ENCODE results near the gene COX8C.

Gene COX8C, protein sequence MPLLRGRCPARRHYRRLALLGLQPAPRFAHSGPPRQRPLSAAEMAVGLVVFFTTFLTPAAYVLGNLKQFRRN

DNA sequence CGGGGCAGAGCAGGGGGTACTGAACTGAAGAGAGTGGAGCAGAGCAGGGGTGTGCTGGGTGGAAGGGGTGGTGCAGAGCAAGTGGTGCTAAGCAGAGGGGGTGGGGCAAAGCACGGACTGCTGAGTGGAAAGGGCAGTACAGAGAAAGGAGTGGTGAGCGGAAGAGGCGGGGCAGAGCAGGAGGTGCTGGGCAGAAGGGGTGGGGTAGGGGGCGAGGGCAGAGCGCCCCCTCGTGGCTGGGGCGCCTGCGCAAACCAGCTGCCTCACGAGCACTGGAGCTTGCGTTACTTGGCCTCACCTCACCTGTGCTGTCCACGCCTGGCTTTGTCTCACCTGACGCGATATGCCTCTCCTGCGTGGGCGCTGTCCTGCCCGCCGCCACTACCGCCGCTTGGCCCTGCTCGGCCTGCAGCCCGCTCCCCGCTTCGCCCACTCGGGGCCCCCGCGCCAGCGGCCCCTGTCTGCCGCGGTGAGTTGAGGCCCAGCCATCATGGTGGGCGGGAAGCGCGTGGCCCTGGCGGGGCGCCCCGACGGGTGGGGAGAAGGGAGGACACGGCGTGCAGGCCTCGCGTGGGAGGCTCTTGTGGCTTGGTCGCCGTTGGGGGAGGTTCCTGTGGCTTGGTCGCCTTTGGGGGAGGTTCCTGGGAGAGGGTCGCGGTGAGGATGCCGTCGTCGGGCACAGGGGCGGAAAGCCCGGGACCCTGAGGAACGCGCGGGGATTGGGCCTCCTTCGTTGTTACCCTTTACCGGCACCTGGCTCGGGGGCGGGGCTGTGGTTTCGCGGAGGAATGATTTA is at the start of gene COX8C:
Gene COX8C (plus strand): TSS at position 257 of the 796 bp plus-strand sequence. CDS start 87 bp downstream, at position 344.
- no peak within 1 kb of the TSS for H3K27ac Mint-ChIP-seq
- H3K4me3 Mint-ChIP-seq, result no peak within 1 kb of the TSS
- H3K9me3 Mint-ChIP-seq (ENCODE audit: low read depth), result no peaks in the 10 kb centered on the region
- no peaks in the 10 kb centered on the region for H3K27me3 Mint-ChIP-seq
- no peaks in the 10 kb centered on the region for H3K36me3 Mint-ChIP-seq
- no peaks in the 10 kb centered on the region for H3K4me1 Mint-ChIP-seq (ENCODE audit: low read depth)

DNA sequence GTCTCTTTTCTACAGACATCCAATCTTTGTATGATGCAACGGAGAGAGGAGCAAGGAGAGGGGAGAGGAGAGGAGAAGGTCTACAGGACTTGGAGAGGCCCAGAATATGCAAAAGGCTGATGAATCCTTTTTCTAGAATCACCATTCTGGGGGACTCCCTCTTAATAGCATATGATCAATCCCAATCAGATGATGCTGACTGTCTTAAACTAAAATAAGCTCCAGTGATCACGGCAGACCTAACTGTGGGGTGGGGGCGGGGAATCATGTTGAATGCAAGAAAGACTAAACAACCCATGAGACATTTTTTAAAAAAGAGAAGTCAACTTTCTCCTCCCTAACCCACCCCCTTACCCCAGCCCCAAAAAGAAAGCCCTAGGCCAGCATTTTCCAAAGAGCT is 47.6 kb upstream of the COX8C start:
- H3K4me1 Mint-ChIP-seq (ENCODE audit: low read depth), result peaks cover 18% of the 10 kb centered on the region
- H3K36me3 Mint-ChIP-seq, result peaks cover 3% of the 10 kb centered on the region
- H3K27me3 Mint-ChIP-seq, result no peaks in the 10 kb centered on the region
- no peak overlapping the region for H3K27ac Mint-ChIP-seq
- H3K4me3 Mint-ChIP-seq, result no peak overlapping the region
- no peaks in the 10 kb centered on the region for H3K9me3 Mint-ChIP-seq (ENCODE audit: low read depth)

DNA sequence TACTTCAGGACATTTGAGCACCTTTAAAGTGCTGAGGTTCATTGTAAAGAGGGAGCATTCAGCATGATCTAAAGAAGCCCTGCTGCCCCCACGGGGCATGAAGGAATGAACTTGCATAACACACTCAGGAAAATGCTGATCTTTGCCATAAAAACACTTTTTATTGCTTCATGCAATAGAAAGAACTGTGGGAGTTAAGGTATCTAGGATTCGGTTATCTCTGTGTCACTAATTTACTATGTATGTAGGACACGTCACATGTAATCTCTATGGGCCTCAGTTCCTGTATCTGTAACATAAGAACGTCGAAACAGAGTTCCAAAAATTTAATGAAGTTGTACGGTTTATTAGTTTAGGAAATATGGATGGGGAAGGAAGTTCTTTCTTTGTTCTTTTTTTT is 47.1 kb upstream of the COX8C start:
- Mint-ChIP-seq H3K4me3 (no peak overlapping the region), H3K27ac (no peak overlapping the region), H3K36me3 (peaks cover 3% of the 10 kb centered on the region), H3K9me3 (ENCODE audit: low read depth) (no peaks in the 10 kb centered on the region), H3K27me3 (no peaks in the 10 kb centered on the region), H3K4me1 (ENCODE audit: low read depth) (peaks cover 21% of the 10 kb centered on the region)

DNA sequence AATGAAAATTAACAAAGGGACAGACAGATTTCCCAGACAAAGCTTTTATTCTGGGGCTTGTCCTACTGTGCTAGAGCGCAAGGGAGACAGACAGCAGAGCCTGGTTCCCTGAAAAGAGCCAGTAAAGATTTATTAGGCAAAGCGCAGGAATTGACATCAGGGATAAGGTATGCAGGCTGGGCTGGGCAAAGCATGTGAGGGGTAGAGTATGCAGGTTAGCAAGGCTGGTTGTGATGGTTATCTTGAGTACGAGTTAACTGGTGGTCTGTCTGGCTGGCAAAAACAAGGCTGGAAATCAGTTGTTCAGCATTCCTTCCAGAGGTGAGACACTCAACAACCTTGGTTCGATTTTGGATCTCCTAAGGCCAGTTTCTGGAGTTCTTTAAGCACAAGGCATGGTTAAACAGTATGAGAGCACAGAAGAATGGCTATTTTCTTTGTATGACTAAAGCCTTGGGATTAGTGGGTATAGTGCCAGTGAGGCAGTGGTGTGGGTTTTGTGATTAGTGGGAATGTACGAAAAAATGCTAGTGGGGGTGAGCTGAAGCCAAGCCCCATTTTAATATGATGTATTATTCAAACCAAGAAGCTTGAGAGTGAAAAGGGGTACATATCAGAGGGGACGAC is 45.0 kb upstream of the COX8C start:
- no peak overlapping the region for H3K4me3 Mint-ChIP-seq
- no peaks in the 10 kb centered on the region for H3K36me3 Mint-ChIP-seq
- H3K4me1 Mint-ChIP-seq (ENCODE audit: low read depth), result peaks cover 28% of the 10 kb centered on the region
- no peaks in the 10 kb centered on the region for H3K27me3 Mint-ChIP-seq
- no peak overlapping the region for H3K27ac Mint-ChIP-seq
- no peaks in the 10 kb centered on the region for H3K9me3 Mint-ChIP-seq (ENCODE audit: low read depth)

DNA sequence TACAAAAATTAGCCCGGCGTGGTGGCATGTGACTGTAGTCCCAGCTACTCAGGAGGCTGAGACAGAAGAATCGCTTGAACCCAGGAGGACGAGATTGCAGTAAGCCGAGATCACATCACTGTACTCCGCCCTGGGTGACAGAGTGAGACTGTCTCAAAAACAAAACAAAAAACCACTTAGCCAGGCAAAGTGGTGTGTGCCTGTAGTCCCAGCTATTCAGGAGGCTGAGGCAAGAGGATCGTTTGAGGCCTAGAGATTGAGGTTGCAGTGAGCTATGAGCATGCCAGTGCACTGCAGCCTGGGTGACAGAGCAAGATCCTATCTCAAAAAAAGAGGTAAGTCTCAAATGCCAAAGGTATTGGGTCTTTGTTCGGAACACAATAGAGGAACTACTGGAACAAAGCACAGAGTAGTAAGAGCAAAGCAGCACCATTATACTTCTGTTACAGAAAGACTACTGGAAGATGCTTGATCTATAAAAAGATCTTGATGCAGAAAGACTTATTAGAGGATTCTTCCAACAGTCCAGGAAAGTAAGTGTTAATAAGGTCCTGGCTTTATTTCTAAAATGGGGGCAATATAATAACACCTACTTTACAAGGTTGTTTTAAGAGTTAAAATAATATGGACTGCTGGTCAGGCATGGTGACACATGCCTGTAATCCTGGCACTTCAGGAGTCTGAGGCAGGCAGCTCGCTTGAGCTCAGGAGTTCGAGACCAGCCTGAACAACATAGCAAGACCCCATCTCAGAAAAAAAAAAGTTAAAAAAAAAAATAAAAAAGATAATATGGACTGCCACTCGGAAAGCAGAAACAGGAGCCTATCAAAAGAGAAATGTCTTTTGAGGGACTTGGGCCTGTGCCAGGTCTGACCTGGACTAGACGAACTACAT is 44.0 kb upstream of the COX8C start:
- H3K27me3 Mint-ChIP-seq, result no peaks in the 10 kb centered on the region
- no peaks in the 10 kb centered on the region for H3K36me3 Mint-ChIP-seq
- H3K4me1 Mint-ChIP-seq (ENCODE audit: low read depth), result peaks cover 29% of the 10 kb centered on the region
- H3K4me3 Mint-ChIP-seq, result no peak overlapping the region
- no peak overlapping the region for H3K27ac Mint-ChIP-seq
- no peaks in the 10 kb centered on the region for H3K9me3 Mint-ChIP-seq (ENCODE audit: low read depth)

DNA sequence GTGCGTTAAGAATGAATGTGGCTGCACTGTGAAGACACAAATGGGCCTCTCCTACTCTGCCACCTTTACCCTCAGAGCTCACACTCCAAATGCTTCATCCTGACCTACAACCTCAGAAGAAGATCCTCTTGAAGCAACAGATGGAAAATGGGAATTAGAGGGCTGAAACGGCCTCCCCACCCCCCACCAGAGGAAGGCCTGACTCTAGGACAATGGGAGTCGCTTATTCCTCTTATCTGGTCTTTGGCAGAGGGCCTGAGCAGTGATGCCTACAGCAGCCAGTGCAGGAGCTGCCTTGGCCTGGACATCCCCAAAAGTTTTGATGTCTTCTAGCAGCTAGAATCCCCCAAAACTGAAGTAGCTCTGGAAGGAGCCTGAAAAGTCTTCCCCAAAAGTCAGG is 43.3 kb upstream of the COX8C start:
- Mint-ChIP-seq H3K4me3 (no peak overlapping the region), H3K27me3 (no peaks in the 10 kb centered on the region), H3K4me1 (ENCODE audit: low read depth) (peaks cover 29% of the 10 kb centered on the region), H3K9me3 (ENCODE audit: low read depth) (no peaks in the 10 kb centered on the region), H3K36me3 (peaks cover 3% of the 10 kb centered on the region), H3K27ac (no peak overlapping the region)

DNA sequence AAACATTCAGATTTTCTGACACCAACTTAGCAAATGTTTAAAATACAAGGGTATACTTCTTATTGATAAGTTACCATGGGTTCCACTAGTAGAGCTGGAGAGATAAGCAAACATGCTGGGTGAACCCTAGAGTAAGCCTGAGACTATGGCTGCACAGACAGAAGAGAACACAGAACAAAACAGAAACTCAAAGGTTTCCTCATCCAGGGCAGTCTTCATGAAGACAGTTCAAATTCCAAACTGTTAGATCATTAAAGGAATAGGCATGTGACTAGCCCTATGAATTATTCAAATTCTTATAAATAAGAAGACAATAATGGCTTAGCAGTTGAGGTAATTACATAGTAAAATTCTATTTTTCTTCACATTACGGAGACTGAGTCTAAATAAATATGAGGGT is 42.2 kb upstream of the COX8C start:
- no peak overlapping the region for H3K4me3 Mint-ChIP-seq
- H3K27ac Mint-ChIP-seq, result no peak overlapping the region
- H3K9me3 Mint-ChIP-seq (ENCODE audit: low read depth), result no peaks in the 10 kb centered on the region
- peaks cover 3% of the 10 kb centered on the region for H3K36me3 Mint-ChIP-seq
- peaks cover 33% of the 10 kb centered on the region for H3K4me1 Mint-ChIP-seq (ENCODE audit: low read depth)
- no peaks in the 10 kb centered on the region for H3K27me3 Mint-ChIP-seq

DNA sequence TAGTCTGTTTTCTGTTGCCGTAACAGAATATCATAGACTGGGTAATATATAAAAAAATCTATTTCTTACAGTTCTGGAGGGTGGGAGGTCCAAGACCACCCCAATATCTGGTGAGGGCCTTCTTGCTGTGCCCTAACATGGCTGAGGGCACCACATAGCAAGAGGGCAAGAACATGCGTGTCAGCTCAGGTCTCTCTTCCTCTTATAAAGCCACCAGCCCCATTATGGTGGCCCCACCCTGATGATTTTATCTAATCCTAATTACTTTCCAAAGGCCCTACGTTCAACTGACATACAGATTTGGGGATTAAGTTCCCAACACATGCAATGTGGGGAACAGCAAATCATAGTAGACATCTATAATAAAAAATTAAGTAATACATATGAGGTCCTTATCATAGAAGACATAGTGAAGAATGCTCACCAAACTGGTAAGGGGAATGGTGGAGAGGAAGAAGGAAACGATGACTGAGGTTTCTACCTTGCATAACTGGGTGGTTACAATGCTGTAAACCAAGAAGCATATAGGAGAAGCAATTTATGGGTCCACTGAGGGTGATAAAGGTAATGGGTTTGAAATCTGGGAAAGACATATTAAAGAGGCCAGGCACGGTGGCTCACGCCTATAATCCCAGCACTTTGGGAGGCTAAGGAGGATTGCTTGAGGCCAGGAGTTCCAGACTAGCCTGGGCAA is 41.1 kb upstream of the COX8C start:
- no peaks in the 10 kb centered on the region for H3K9me3 Mint-ChIP-seq (ENCODE audit: low read depth)
- H3K4me3 Mint-ChIP-seq, result no peak overlapping the region
- no peaks in the 10 kb centered on the region for H3K27me3 Mint-ChIP-seq
- H3K4me1 Mint-ChIP-seq (ENCODE audit: low read depth), result peaks cover 33% of the 10 kb centered on the region
- H3K27ac Mint-ChIP-seq, result no peak overlapping the region
- H3K36me3 Mint-ChIP-seq, result peaks cover 3% of the 10 kb centered on the region

DNA sequence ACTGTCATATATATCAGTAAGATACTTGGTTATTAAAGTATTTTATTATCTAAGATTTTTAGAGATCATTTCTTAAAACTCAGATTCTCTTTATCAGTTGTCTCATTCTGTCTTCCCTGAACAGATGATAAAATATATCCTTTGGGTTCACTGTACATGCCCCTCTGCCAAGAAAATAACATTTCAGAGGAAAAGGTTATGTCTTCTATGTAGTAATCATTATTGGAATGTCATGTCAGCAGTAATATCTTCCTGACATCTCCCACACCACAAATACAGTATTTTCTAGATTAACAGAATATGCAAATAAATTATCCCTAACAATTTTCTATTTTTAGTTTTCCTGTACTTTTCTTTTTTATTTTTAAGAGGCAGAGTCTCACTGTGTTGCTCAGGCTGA is 40.2 kb upstream of the COX8C start:
- no peak overlapping the region for H3K27ac Mint-ChIP-seq
- peaks cover 38% of the 10 kb centered on the region for H3K4me1 Mint-ChIP-seq (ENCODE audit: low read depth)
- H3K4me3 Mint-ChIP-seq, result no peak overlapping the region
- no peaks in the 10 kb centered on the region for H3K9me3 Mint-ChIP-seq (ENCODE audit: low read depth)
- H3K36me3 Mint-ChIP-seq, result peaks cover 3% of the 10 kb centered on the region
- H3K27me3 Mint-ChIP-seq, result no peaks in the 10 kb centered on the region

DNA sequence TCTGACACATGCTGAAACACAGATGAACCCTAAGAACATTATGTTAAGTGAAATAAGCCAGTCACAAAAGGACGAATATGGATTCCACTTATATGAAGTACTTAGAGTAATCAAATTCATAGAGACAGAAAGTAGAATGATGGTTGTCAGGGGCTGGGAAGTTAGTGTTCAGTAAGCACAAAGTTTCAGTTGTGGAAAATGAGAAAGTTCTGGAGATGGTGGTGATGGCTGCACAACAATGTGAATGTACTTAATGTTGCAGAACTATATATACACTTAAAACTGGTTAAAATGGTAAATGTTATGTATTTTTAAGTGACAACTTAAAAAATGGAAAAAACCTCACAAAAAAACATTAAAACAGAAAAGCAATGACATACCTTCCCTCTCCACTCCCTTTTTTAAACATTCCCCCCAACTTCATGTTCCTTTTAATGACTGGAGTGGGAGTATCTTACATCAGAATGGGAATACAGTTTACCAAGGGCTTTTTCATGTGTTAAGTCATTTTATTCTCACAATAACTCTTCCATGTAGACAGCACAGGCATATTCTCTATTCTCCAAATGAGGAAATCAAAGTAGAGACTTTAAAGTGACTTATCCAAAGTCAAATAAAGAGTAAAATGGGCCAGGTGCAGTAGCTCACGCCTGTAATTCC is 38.2 kb upstream of the COX8C start:
- H3K4me3 Mint-ChIP-seq, result no peak overlapping the region
- peaks cover 3% of the 10 kb centered on the region for H3K36me3 Mint-ChIP-seq
- H3K27me3 Mint-ChIP-seq, result no peaks in the 10 kb centered on the region
- peak overlapping the region; percentile 0 for H3K27ac Mint-ChIP-seq
- peaks cover 42% of the 10 kb centered on the region for H3K4me1 Mint-ChIP-seq (ENCODE audit: low read depth)
- H3K9me3 Mint-ChIP-seq (ENCODE audit: low read depth), result no peaks in the 10 kb centered on the region

DNA sequence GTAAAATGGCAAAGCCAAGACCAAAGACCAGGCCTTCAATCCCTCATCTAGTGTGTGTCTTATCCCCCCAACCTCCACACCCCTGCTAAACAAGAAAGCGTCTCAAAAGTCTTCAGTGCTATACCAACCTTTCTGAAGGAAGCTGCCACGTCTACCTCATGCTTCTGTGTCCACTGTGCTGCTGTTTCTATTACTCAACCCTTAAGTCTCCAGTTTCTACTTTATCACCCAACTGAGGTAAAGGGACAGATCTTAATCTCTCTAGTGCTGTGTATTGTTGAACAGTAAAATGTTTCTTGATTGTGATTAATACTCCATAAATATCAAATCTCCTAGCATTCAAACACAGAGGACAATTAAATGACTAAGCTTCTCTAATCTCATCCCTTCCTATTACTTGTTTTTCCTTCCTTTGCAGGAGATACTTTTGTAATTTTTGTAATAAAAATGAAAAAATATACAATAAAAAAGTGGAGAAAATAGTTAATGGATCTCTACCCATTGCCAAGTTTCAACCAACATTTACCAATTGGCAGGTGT is 37.5 kb upstream of the COX8C start:
- Mint-ChIP-seq H3K4me3 (no peak overlapping the region), H3K36me3 (peaks cover 3% of the 10 kb centered on the region), H3K27ac (no peak overlapping the region), H3K9me3 (ENCODE audit: low read depth) (no peaks in the 10 kb centered on the region), H3K4me1 (ENCODE audit: low read depth) (peaks cover 42% of the 10 kb centered on the region), H3K27me3 (no peaks in the 10 kb centered on the region)

DNA sequence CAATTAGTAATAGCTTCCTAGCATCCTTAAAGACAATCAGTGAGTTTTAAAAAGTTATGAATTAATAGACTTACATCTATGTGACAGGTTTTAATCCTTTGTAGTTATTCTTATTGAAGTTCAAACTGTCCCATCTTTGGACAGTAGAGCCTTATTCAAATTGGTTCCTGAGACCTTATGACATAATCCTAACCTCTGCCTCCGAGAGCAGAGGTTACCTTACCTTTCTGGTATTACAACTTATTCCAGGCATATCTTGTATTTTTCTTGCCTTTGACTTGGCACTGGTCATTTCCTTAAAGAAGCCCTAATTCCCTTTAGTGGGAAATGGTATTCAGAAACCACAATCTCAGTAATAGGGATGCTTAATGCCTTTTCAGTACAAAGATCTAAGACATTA is 35.9 kb upstream of the COX8C start:
- H3K4me3 Mint-ChIP-seq, result no peak overlapping the region
- H3K4me1 Mint-ChIP-seq (ENCODE audit: low read depth), result peaks cover 38% of the 10 kb centered on the region
- no peaks in the 10 kb centered on the region for H3K9me3 Mint-ChIP-seq (ENCODE audit: low read depth)
- no peak overlapping the region for H3K27ac Mint-ChIP-seq
- peaks cover 3% of the 10 kb centered on the region for H3K36me3 Mint-ChIP-seq
- no peaks in the 10 kb centered on the region for H3K27me3 Mint-ChIP-seq

DNA sequence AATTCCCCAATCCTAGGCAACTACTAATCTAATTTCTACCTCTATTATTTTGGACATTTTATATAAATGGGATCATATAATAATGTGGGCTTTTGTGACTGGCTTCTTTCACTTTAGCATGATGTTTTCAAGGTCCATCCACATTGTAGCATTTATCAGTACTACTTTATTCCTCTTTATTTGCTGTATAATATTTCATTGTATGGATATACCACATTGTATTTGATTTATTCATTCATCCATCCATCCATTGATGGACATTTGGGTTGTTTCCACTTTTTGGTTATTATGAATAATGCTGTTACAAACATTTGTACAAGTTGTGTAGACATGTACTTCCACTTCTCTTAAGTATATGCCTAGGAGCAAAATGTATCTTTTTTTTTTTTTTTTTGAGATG is 31.4 kb upstream of the COX8C start:
- H3K4me3 Mint-ChIP-seq, result no peak overlapping the region
- no peaks in the 10 kb centered on the region for H3K27me3 Mint-ChIP-seq
- H3K4me1 Mint-ChIP-seq (ENCODE audit: low read depth), result peaks cover 42% of the 10 kb centered on the region

DNA sequence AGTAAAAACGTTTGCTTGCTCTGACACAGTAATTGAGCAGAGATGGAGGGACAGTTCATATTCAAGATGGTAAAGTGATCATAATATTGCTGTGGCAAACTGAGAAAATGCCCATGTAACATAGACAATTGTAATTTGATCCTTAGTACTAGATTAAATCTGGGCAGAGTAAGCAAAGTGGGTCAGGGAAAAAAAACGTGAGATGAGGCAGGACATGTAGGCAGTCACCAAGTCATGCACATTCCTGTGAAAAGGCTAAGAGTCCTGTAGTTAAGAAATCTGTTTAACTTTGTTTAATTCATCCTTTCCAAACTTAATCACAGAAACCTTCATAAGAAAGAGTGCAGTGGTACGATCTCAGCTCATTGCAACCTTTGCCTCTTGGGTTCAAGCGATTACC is 30.3 kb upstream of the COX8C start:
- Mint-ChIP-seq H3K4me1 (ENCODE audit: low read depth) (peaks cover 43% of the 10 kb centered on the region), H3K27ac (no peak overlapping the region), H3K4me3 (no peak overlapping the region), H3K36me3 (peaks cover 13% of the 10 kb centered on the region), H3K27me3 (no peaks in the 10 kb centered on the region), H3K9me3 (ENCODE audit: low read depth) (no peaks in the 10 kb centered on the region)

More for the DNA sequence above, 31.4 kb upstream of the COX8C start:
- peaks cover 11% of the 10 kb centered on the region for H3K36me3 Mint-ChIP-seq
- no peaks in the 10 kb centered on the region for H3K9me3 Mint-ChIP-seq (ENCODE audit: low read depth)
- H3K27ac Mint-ChIP-seq, result no peak overlapping the region

Measured in activated naive CD8-positive, alpha-beta T cell (primary cell).